Measurements from ENCODE around the gene CEP63. TPM values are rescaled to one million over a fixed set of nuclear protein-coding genes. Genes with fewer than 3 reads are reported as not detected.
A peak's percentile ranks its signal among the peaks of the same experiment; 100 is the strongest.

CEP63 gene
- total and polyA plus RNA-seq, 2 of the 8 experiments (the other 6 are each of a cell fraction or from before 2014, with no cell fraction given), result 5.3 to 18.2 TPM

DNA sequence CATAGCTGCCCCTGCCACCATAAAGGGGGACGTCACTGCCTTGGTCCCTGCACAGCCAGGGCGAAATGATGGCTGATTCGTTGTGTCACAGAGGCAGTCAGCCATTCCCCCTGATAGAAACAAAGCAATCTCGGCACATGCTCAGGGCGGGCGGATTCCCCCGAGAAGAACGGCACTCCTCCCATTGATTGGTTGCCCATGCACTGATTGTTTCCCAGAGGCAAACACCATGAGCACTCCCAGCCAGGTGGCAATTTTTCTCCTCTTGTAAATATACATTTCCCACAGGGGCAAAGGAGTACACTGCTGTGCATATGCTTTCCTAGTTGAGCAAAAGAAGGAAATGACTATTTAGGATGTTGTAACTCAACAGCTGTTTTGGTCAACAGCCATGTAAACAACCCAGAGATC is 108.5 kb downstream of the CEP63 start:
- no peaks in the 10 kb centered on the region for H3K9me3 ChIP-seq (ENCODE audit: insufficient read depth in 2 of 2, low read depth in 1 of 2, low read length in 1 of 2)
- 89% methylated on average over 8 of the region's 8 CpGs; no CpG with 5 or more reads in 1 of the 2 experiments for WGBS, 2 experiments (ENCODE audit: extremely low coverage in 1 of 2, insufficient coverage in 1 of 2, insufficient read length in 1 of 2, insufficient replicate concordance in 2 of 2, low coverage in 1 of 2, low lambda C conversion rate in 2 of 2, missing lambda C conversion rate in 1 of 2)
- FAIRE-seq, result no peak
- H3K4me3 ChIP-seq (ENCODE audit: extremely low read depth in 1 of 4, insufficient read depth in 2 of 4, low read depth in 3 of 4, low read length in 4 of 4), result no peak overlapping the region
- no peak overlapping the region for H2BK5ac ChIP-seq (ENCODE audit: low read depth, low read length)
- H3K14ac ChIP-seq (ENCODE audit: insufficient read length), result no peak overlapping the region
- no peaks in the 10 kb centered on the region for H3K27me3 ChIP-seq (replicated peaks in 1 of 4; ENCODE audit: control insufficient read depth in 3 of 4, extremely low read depth in 1 of 4, insufficient read depth in 3 of 4, low read length in 3 of 4)
- H3K27ac ChIP-seq (ENCODE audit: low read depth, low read length), result no peak overlapping the region
- H2AK5ac ChIP-seq (ENCODE audit: low read depth, low read length), result no peak overlapping the region
- TF ChIP-seq RNF2 (IDR thresholded peaks at IDR 0.05; ENCODE audit: borderline replicate concordance, low read depth, low read length, missing control alignments, poor library complexity, severe bottlenecking), result no peak
- TF ChIP-seq, protein P1, sequence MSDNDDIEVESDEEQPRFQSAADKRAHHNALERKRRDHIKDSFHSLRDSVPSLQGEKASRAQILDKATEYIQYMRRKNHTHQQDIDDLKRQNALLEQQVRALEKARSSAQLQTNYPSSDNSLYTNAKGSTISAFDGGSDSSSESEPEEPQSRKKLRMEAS (IDR thresholded peaks at IDR 0.05), result 0 out of 2 replicates have a peak, but pooled peaks have one; percentile 19
- H2BK120ac ChIP-seq (replicated peaks; ENCODE audit: low read depth, low read length), result no peak overlapping the region
- CTCF ChIA-PET (ENCODE audit: partially characterized antibody), result no interaction called here
- H3K4me1 ChIP-seq (replicated peaks in 1 of 4; ENCODE audit: control insufficient read depth in 3 of 4, insufficient read depth in 4 of 4, low read length in 3 of 4), result peaks cover 0 to 3% (median 0%) of the 10 kb centered on the region in 4 experiments; a peak in 1 of 7 replicates
- no peak overlapping the region for H3K23ac ChIP-seq (ENCODE audit: insufficient read length)
- H3K4me2 ChIP-seq (ENCODE audit: insufficient read depth in 1 of 2, low read depth in 2 of 2, low read length in 2 of 2), result no peak overlapping the region
- H4K8ac ChIP-seq (ENCODE audit: extremely low read depth, insufficient read depth, low read length), result no peak overlapping the region
- DNase-seq (ENCODE audit: low read depth in 1 of 2, low spot score in 2 of 2), result no peak
- H4K5ac ChIP-seq (ENCODE audit: insufficient read length, low read depth, low read length), result no peak overlapping the region
- H2BK12ac ChIP-seq (ENCODE audit: low read depth, low read length), result no peak overlapping the region
- no peak overlapping the region for H2AFZ ChIP-seq (ENCODE audit: low read length)
- no peak overlapping the region for H4K91ac ChIP-seq (replicated peaks; ENCODE audit: insufficient read length, low read length)
- no peaks in the 10 kb centered on the region for H4K20me1 ChIP-seq (replicated peaks in 1 of 2; ENCODE audit: control insufficient read depth in 1 of 2, insufficient read depth in 2 of 2, low read length in 2 of 2)
- no peak overlapping the region for H3K9ac ChIP-seq (replicated peaks in 1 of 4; ENCODE audit: extremely low read depth in 1 of 4, low read depth in 3 of 4, low read length in 3 of 4)
- no peak overlapping the region for H3K4ac ChIP-seq (replicated peaks; ENCODE audit: insufficient read length, low read depth, low read length)
- POLR2A ChIA-PET (ENCODE audit: partially characterized antibody), result no interaction called here
- H3K36me3 ChIP-seq (ENCODE audit: control insufficient read depth in 2 of 4, insufficient read depth in 4 of 4, low read length in 3 of 4), result no peaks in the 10 kb centered on the region
- no peak overlapping the region for H2BK15ac ChIP-seq (ENCODE audit: low read length)
- no peaks in the 10 kb centered on the region for H3K79me1 ChIP-seq (ENCODE audit: low read depth, low read length)
- no peak overlapping the region for H3K18ac ChIP-seq (ENCODE audit: extremely low read depth, low read length)
- H3K56ac ChIP-seq (replicated peaks; ENCODE audit: insufficient read length, low read depth, low read length), result no peak overlapping the region
- H2BK20ac ChIP-seq (ENCODE audit: low read length), result no peak overlapping the region
- H3K79me2 ChIP-seq (ENCODE audit: control insufficient read depth in 1 of 2, insufficient read depth in 2 of 2, low read length in 2 of 2), result no peaks in the 10 kb centered on the region
- H3K23me2 ChIP-seq (ENCODE audit: low read depth, low read length), result no peaks in the 10 kb centered on the region

All from H1 (cell line).